Mucosa of rectum (tissue), 2 donors: Measurements from ENCODE around the gene KRT34.

Source experiments
- H3K27ac ChIP-seq, 2 donors: one replicate each; pipeline ENCODE4 v1.7.0; 2013; ENCODE audit warnings: inconsistent platforms in 2 of 2, low read depth in 2 of 2, low read length in 2 of 2
- H3K27me3 ChIP-seq, 2 donors: one replicate each; pipeline ENCODE4 v1.7.0; 2013; ENCODE audit warnings: low read length in 2 of 2; ENCODE audit not compliant: control insufficient read depth in 2 of 2, insufficient read depth in 2 of 2
- H3K36me3 ChIP-seq, 2 donors: one replicate each; pipeline ENCODE4 v1.7.0; 2013; ENCODE audit warnings: low read length in 2 of 2; ENCODE audit not compliant: control insufficient read depth in 2 of 2, insufficient read depth in 2 of 2
- H3K4me1 ChIP-seq, 2 donors: one replicate each; pipeline ENCODE4 v1.7.0; 2013; ENCODE audit warnings: low read length in 2 of 2, mild to moderate bottlenecking in 1 of 2; ENCODE audit not compliant: control insufficient read depth in 2 of 2, insufficient read depth in 2 of 2
- H3K4me3 ChIP-seq, 2 donors: one replicate each; pipeline ENCODE4 v1.7.0; 2013; ENCODE audit warnings: low read length in 2 of 2
- H3K9ac ChIP-seq, 2 donors: one replicate each; pipeline ENCODE4 v1.7.0; 2013; ENCODE audit warnings: low read length in 2 of 2, low read depth in 1 of 2, mild to moderate bottlenecking in 1 of 2
- H3K9me3 ChIP-seq, 2 donors: one replicate each; pipeline ENCODE4 v1.7.0; 2013; ENCODE audit warnings: low read length in 2 of 2; ENCODE audit not compliant: control insufficient read depth in 2 of 2
- donor health status: healthy.
- donor health status: Normal muscosa, but diverticular disease.

Gene KRT34

GRCh38 chr17:41334385-41335305 lies 47.5 kb downstream of the KRT34 start:
- Histone ChIP-seq H3K9me3 (no peaks in the 10 kb centered on the region), H3K4me3 (no peak overlapping the region), H3K27ac (no peak overlapping the region), H3K27me3 (no peaks in the 10 kb centered on the region), H3K36me3 (no peaks in the 10 kb centered on the region), H3K9ac (no peak overlapping the region), H3K4me1 (no peaks in the 10 kb centered on the region)

- no peaks in the 10 kb centered on the region for H3K27me3 ChIP-seq
- no peak overlapping the region for H3K9ac ChIP-seq
- no peak overlapping the region for H3K4me3 ChIP-seq
- H3K27ac ChIP-seq, result no peak overlapping the region
- H3K4me1 ChIP-seq, result no peaks in the 10 kb centered on the region
- H3K36me3 ChIP-seq, result no peaks in the 10 kb centered on the region
- H3K9me3 ChIP-seq, result no peaks in the 10 kb centered on the region
Measured at GRCh38 chr17:41333836-41334235, 48.3 kb downstream of the KRT34 start.

- no peaks in the 10 kb centered on the region for H3K36me3 ChIP-seq
- no peaks in the 10 kb centered on the region for H3K9me3 ChIP-seq
- no peak overlapping the region for H3K27ac ChIP-seq
- no peaks in the 10 kb centered on the region for H3K4me1 ChIP-seq
- no peaks in the 10 kb centered on the region for H3K27me3 ChIP-seq
- no peak overlapping the region for H3K4me3 ChIP-seq
- H3K9ac ChIP-seq, result no peak overlapping the region
Measured at GRCh38 chr17:41333098-41333497, 49.0 kb downstream of the KRT34 start.

GRCh38 chr17:41332239-41332638 lies 49.9 kb downstream of the KRT34 start:
- Histone ChIP-seq H3K27ac (no peak overlapping the region), H3K36me3 (no peaks in the 10 kb centered on the region), H3K4me1 (no peaks in the 10 kb centered on the region), H3K9me3 (no peaks in the 10 kb centered on the region), H3K4me3 (no peak overlapping the region), H3K27me3 (no peaks in the 10 kb centered on the region), H3K9ac (no peak overlapping the region)

DNA sequence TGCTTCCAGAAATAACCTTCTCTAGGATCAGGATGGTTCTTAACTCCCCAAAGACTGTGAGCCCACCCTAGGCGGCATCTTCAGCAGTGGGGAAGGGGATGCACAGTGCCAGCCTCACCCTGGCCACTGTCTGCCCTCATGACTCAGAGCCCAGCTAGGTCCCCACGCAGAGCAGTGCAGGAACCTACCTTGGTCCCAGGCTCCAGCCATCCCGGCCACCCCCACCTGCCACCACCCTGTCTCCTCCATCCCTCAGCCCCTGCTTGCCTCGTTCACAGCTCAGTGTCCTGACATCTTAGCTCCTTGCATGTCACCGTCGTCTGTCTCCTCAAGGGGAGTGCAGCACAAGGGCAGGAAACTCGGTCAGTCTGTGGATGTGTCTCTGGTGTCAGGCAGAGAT lies 50.5 kb downstream of the KRT34 start:
- no peak overlapping the region for H3K9ac ChIP-seq
- H3K27me3 ChIP-seq, result no peaks in the 10 kb centered on the region
- H3K36me3 ChIP-seq, result no peaks in the 10 kb centered on the region
- H3K9me3 ChIP-seq, result no peaks in the 10 kb centered on the region
- H3K27ac ChIP-seq, result no peak overlapping the region
- H3K4me1 ChIP-seq, result no peaks in the 10 kb centered on the region
- H3K4me3 ChIP-seq, result no peak overlapping the region

DNA sequence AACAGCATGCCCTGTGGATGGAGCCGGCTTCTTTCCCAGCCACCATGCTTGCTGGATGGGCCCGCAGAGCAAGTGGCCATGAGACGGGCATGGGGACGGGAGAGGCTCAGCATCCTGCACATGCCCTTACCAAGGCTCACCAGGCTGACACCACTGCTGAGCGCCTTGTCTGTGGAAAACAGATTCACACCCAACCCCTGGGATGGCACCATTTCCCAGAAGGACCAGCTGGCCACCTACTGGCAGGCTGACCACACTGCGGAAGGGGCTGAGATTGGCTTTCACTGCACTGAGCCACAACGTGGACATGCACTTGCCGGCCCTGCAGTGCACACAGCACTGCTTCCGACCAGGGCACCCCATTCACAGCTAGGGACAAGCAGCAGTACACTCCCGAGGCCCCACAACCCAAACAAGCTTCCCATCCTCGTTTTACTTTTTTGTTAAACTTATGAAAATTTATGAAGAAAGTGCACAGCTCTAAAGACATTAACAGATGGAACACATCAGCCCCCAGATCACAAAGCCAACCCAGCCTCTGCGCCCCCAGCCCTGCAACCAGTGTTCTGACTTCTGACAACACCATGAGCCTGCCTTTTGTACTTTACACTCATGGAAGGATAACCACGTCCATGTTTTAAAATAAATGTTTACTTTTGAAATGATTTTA lies 52.7 kb downstream of the KRT34 start:
- Histone ChIP-seq H3K36me3 (no peaks in the 10 kb centered on the region), H3K9me3 (no peaks in the 10 kb centered on the region), H3K4me3 (no peak overlapping the region), H3K27me3 (no peaks in the 10 kb centered on the region), H3K9ac (no peak overlapping the region), H3K4me1 (no peaks in the 10 kb centered on the region), H3K27ac (no peak overlapping the region)

DNA sequence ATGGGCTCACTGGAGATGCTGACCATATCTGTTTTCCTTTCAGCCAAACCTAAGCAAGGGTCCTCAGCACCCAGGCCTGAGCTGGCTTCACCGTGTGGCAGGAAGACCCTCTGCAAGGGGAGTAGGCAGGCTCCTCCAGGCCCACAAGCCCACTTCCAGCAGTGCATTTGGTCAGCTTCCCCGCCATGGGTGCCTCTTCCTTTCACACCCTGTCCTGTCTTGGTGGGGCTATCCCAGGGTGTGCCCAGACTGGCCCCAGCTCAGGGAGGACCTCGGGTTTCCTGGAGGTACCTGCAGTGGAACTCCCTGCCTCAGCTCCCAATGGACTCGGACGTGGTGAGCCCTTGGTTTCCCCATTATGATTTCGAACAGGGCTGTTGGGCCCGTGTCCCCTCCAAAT lies 53.9 kb downstream of the KRT34 start:
- Histone ChIP-seq H3K27ac (no peak overlapping the region), H3K27me3 (no peaks in the 10 kb centered on the region), H3K9ac (no peak overlapping the region), H3K4me3 (no peak overlapping the region), H3K9me3 (no peaks in the 10 kb centered on the region), H3K4me1 (no peaks in the 10 kb centered on the region), H3K36me3 (no peaks in the 10 kb centered on the region)
